Stimulated activated CD4-positive, alpha-beta T cell treated with anti-CD3 and anti-CD28 coated beads, Interleukin-15, amount 100 ng/mL, for 24 hours (primary cell): Measurements from ENCODE around the gene NLRP6.

ENCODE experiments used
- DNase-seq: peaks from one replicate; pipeline ENCODE4 v3.0.0-alpha.2; 2020

NLRP6 gene

DNA sequence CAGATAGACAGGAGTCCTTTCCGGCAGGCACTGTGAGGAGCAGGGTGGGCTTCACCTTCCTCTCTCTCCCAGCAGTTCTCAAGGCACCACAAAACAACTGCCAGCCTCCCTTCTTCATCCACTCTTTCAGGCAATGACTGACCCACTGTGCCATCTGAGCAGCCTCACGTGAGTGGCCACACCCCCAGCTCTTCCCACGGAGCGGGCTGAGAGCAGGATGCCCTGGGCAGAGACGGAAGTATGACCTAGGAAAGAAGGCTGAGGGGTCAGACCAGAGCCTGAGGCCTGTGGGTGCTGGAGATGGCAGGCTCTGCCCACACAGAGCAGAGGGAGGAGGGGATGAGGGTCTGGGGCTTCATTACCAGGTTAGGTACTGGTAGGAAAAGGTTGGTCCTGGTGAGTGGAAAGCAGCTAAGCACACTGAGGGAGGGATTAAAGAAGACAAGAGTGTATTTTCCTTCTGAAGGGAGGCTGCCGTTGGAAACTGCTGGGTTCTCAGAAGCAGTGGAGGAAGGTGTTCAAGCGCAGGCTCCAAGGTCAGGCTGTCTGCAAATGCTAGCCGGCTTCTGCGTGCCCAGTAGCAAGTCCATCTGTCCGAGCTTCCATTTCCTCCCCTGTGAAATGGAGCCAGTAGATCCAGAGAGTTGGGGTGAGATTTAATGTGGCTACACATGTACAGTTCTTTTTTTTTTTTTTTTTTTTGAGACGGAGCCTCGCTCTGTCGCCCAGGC is 4.6 kb downstream of the NLRP6 start:
- no peak for DNase-seq

- no peak for DNase-seq
Observed at GRCh38 chr11:283405-284104, 5.3 kb downstream of the NLRP6 start.

GRCh38 chr11:284105-285020 is 6.2 kb downstream of the NLRP6 start:
- no peak for DNase-seq

GRCh38 chr11:285021-285893 is 7.0 kb downstream of the NLRP6 start:
- no peak for DNase-seq

DNA sequence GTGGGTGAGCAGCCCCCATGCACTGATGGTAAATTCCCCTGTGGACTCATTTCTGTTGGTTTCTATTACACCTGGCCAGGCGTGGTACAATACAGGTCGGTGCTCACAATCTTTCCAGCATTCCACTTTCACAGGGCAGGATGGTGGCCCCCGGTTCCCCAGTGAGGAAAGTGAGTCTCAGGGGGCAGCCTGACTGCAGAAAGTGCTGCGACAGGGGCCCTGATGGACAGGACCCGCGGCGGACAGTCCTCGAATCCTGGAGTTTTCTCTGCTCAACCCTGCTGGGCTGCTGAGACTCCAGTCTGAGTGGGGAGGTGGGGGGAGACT is 7.7 kb downstream of the NLRP6 start:
- DNase-seq: no peak

GRCh38 chr11:286977-287820 is 9.0 kb downstream of the NLRP6 start:
- peak; percentile 45 for DNase-seq

GRCh38 chr11:287821-288477 is 9.7 kb downstream of the NLRP6 start:
- DNase-seq: peak; percentile 63

- peak; percentile 73 for DNase-seq
Observed at GRCh38 chr11:288478-289397, 10.5 kb downstream of the NLRP6 start, which contains the start of gene PGGHG. Gene PGGHG (plus strand): TSS chr11:289126. CDS start chr11:289817, 691 bp downstream.

- DNase-seq: no peak
Observed at GRCh38 chr11:289398-289711, 11.1 kb downstream of the NLRP6 start.

DNA sequence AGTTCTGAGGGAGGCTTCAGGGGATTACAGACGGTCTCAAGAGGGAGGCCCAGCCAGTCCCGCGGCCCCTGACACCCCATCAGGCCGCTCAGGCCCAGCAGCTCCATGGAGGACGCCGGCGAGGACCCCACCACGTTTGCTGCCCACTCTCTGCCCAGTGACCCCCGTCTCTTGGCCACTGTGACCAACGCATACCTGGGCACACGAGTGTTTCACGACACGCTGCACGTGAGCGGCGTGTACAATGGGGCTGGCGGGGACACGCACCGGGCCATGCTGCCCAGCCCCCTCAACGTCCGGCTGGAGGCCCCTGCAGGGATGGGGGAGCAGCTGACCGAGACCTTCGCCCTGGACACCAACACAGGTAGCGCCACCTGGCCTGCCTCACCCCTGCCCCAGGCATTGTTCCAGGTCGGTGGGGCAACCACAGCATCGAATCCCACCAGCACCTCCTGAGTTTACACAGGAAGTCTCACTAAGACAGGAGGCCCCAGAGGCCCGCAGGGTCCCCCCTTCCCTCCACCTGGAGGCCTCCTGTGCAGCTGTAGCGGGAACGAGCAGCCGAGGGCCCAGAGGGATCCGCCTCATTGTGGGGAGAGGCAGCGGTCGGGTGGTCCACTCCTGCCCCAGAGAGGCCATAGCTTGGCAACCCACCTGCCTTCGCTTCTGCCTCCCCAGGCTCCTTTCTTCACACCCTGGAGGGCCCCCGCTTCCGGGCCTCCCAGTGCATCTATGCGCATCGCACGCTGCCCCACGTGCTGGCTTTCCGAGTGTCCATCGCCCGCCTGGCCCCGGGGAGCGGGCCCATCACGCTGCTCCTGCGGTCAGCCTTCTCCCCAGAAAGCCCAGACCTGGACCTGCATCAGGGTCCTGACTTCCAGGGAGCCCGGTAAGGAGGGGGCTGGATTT is 11.8 kb downstream of the NLRP6 start:
- no peak for DNase-seq

GRCh38 chr11:290621-291231 is 12.5 kb downstream of the NLRP6 start:
- DNase-seq: no peak

DNA sequence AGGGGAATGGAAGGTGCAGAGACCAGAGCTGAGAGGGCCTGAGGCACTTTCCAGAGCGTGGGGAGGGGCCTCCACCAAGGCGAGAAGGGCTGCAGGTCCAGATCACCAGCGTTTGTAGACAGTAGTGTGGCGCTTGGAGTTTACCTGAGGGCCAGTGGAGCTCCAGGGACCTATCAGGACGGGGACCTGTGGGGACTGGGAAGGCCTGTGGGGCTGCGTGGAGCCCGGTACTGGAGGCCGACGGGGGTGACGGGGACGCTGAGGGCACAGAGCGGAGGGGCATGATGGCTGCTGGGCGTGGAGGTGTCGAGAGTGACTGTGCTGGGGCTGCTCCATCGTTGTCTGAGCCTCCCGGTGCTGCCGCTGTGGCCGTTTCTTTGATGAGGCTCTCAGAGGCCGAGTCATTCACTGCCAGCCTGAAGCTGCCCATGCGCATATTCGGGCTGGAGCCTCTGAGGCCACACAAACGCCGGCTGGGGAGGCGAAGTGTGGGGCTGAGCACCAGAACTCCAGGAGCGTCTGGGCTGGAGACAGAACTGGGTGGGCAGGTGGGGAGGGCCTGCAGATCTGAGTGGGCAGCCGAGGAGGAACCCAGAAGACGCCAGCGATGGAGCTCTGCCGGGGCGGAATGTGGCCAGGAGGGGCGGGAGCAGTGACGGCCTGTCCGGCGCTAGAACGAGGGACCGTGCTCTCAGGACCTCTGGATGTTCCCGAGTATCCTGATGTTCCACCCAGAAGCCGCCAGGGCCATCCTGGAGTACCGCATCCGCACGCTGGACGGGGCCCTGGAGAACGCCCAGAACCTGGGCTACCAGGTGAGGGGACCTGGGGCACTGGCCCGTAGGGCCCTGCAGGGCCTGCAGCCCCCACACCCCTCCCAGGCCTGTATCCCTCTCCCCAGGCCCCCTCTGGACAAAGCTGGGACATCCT is 13.3 kb downstream of the NLRP6 start:
- no peak for DNase-seq

GRCh38 chr11:292211-293121 is 14.3 kb downstream of the NLRP6 start:
- no peak for DNase-seq

DNA sequence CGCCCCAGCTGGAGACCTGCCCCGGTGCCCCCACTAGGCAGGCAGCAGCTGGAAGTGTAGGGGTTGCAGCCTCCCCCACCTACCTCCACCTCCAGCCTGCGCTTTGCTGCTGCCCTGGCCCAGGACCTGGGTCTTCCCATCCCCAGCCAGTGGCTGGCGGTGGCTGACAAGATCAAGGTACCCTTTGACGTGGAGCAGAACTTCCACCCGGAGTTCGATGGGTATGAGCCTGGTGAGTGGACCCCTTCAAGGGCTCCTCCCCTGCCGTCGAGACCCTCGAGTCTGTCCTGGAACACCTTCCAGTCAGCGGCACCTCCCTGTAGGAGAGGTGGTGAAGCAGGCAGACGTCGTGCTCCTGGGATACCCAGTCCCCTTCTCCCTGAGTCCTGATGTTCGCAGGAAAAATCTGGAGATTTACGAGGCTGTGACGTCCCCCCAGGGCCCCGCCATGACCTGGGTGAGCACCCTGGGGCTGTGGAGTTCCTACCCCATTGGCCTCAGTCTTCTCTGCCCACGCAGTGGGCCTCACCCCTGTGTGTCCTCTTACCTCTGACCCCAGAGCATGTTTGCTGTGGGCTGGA is 15.2 kb downstream of the NLRP6 start:
- DNase-seq: no peak

DNA sequence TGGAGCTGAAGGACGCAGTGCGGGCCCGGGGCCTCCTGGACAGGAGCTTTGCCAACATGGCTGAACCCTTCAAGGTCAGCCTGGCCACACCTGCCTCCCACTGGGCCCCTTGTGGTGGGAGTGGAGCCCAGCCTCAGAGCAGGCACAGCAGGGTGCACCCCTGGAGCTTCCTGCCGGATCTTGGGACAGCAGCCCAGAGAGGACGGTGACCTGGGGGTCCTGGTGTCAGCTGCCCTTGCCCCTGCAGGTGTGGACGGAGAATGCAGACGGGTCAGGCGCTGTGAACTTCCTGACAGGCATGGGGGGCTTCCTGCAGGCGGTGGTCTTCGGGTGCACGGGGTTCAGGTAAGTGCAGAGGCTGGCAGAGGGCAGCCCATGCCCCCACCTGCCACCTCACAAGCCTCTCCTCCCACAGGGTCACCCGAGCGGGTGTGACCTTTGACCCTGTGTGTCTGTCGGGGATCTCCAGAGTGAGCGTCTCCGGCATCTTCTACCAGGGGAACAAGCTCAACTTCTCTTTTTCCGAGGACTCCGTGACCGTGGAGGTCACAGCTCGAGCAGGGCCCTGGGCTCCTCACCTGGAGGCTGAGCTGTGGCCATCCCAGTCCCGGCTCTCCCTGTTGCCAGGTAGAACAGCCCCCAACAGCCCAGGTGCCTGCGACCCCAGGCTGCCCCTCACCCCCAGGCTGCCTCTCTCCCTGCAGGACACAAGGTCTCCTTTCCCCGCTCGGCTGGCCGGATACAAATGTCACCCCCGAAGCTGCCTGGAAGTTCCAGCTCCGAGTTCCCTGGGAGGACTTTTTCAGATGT is 15.8 kb downstream of the NLRP6 start:
- no peak for DNase-seq
